H9 (cell line): ENCODE measurements around the gene OR5T3. TPM values are rescaled to one million over a fixed set of nuclear protein-coding genes. Genes with fewer than 3 reads are reported as not detected.

Experiments used
- DNase-seq: peaks from one replicate; pipeline ENCODE4 v3.0.0-alpha.2; 2017
- H2AFZ ChIP-seq: one replicate; pipeline ENCODE4 v1.6.1; 2013; ENCODE audit warnings: mild to moderate bottlenecking, low read length, control low read depth, moderate library complexity
- H2AK5ac ChIP-seq: 2 replicates; pipeline ENCODE4 v1.6.1; 2013; ENCODE audit warnings: low read length, control low read depth, mixed read lengths; ENCODE audit not compliant: insufficient read length
- H2BK120ac ChIP-seq: one replicate; pipeline ENCODE4 v1.6.1; 2013; ENCODE audit warnings: low read depth, mild to moderate bottlenecking, low read length, control low read depth, inconsistent platforms; ENCODE audit not compliant: poor library complexity, severe bottlenecking
- H2BK12ac ChIP-seq: 2 replicates; pipeline ENCODE4 v1.6.1; 2013; ENCODE audit warnings: low read length, control low read depth, mixed read lengths, low read depth; ENCODE audit not compliant: insufficient read length
- H2BK15ac ChIP-seq: 2 replicates; pipeline ENCODE4 v1.6.1; 2013; ENCODE audit warnings: low read depth, low read length, control low read depth
- H2BK20ac ChIP-seq: one replicate; pipeline ENCODE4 v1.6.1; 2013; ENCODE audit warnings: low read depth, mild to moderate bottlenecking, low read length, control low read depth, inconsistent platforms; ENCODE audit not compliant: poor library complexity, severe bottlenecking
- H2BK5ac ChIP-seq: 2 replicates; pipeline ENCODE4 v1.6.1; 2013; ENCODE audit warnings: low read length, control low read depth, mixed read lengths; ENCODE audit not compliant: insufficient read length
- H3K14ac ChIP-seq: 2 replicates; pipeline ENCODE4 v1.6.1; 2013; ENCODE audit warnings: low read length, control low read depth; ENCODE audit not compliant: insufficient read depth
- H3K18ac ChIP-seq: 2 replicates; pipeline ENCODE4 v1.6.1; 2013; ENCODE audit warnings: low read depth, mild to moderate bottlenecking, mixed read lengths, low read length, control low read depth; ENCODE audit not compliant: insufficient read length
- H3K23ac ChIP-seq: 2 replicates; pipeline ENCODE4 v1.6.1; 2013; ENCODE audit warnings: low read length, control low read depth, mixed read lengths, low read depth; ENCODE audit not compliant: insufficient read length
- H3K23me2 ChIP-seq: 2 replicates; pipeline ENCODE4 v1.6.1; 2013; ENCODE audit warnings: low read depth, mild to moderate bottlenecking, mixed read lengths, low read length, control low read depth; ENCODE audit not compliant: insufficient read length, poor library complexity, severe bottlenecking
- H3K27ac ChIP-seq: 2 replicates; pipeline ENCODE4 v1.5.1; 2013; ENCODE audit warnings: low read length, control low read depth, mixed read lengths, low read depth; ENCODE audit not compliant: insufficient read length
- H3K27me3 ChIP-seq: 2 replicates; pipeline ENCODE4 v1.6.1; 2013; ENCODE audit warnings: low read length, control low read depth, inconsistent platforms; ENCODE audit not compliant: insufficient read depth
- H3K4ac ChIP-seq: 2 replicates; pipeline ENCODE4 v1.6.1; 2013; ENCODE audit warnings: low read depth, mild to moderate bottlenecking, control low read depth, inconsistent platforms, low read length, moderate library complexity
- H3K4me1 ChIP-seq: 2 replicates; pipeline ENCODE4 v1.6.1; 2013; ENCODE audit warnings: low read length, control low read depth, inconsistent platforms; ENCODE audit not compliant: insufficient read depth
- H3K4me2 ChIP-seq: 2 replicates; pipeline ENCODE4 v1.6.1; 2013; ENCODE audit warnings: low read length, control low read depth, mixed read lengths; ENCODE audit not compliant: insufficient read length, insufficient read depth
- H3K56ac ChIP-seq: 2 replicates; pipeline ENCODE4 v1.6.1; 2013; ENCODE audit warnings: low read depth, mild to moderate bottlenecking, mixed read lengths, low read length, control low read depth; ENCODE audit not compliant: insufficient read length
- H3K79me1 ChIP-seq: 2 replicates; pipeline ENCODE4 v1.6.1; 2013; ENCODE audit warnings: low read depth, mild to moderate bottlenecking, moderate library complexity, low read length, control low read depth, inconsistent platforms; ENCODE audit not compliant: insufficient read depth, poor library complexity, severe bottlenecking
- H3K79me2 ChIP-seq: 2 replicates; pipeline ENCODE4 v1.6.1; 2013; ENCODE audit warnings: low read length, control low read depth, inconsistent platforms; ENCODE audit not compliant: insufficient read depth
- H3K9ac ChIP-seq: 2 replicates; pipeline ENCODE4 v1.6.1; 2013; ENCODE audit warnings: low read length, control low read depth, mixed read lengths; ENCODE audit not compliant: insufficient read length; ENCODE audit errors: extremely low read depth
- H3K9me3 ChIP-seq: one replicate; pipeline ENCODE4 v1.6.1; 2013; ENCODE audit warnings: low read depth, low read length, inconsistent platforms; ENCODE audit not compliant: control insufficient read depth
- H3T11ph ChIP-seq: one replicate; pipeline ENCODE4 v1.6.1; 2013; ENCODE audit warnings: mild to moderate bottlenecking, low read length, control low read depth, inconsistent platforms
- H4K20me1 ChIP-seq: one replicate; pipeline ENCODE4 v1.6.1; 2013; ENCODE audit not compliant: control insufficient read depth, insufficient read length, insufficient read depth
- H4K5ac ChIP-seq: 2 replicates; pipeline ENCODE4 v1.6.1; 2013; ENCODE audit warnings: low read depth, mild to moderate bottlenecking, mixed read lengths, low read length, control low read depth; ENCODE audit not compliant: insufficient read length
- H4K8ac ChIP-seq: replicated peaks from 2 replicates; pipeline ENCODE4 v1.6.1; 2013; ENCODE audit warnings: low read length, control low read depth, mixed read lengths, low read depth; ENCODE audit not compliant: insufficient read length
- H4K91ac ChIP-seq: 2 replicates; pipeline ENCODE4 v1.6.1; 2013; ENCODE audit warnings: low read depth, mild to moderate bottlenecking, moderate library complexity, mixed read lengths, low read length, control low read depth; ENCODE audit not compliant: insufficient read length
- H3K27ac Mint-ChIP-seq, 3 experiments: 2 replicates in 2 of 3; 3 replicates in 1 of 3; pipeline ENCODE4 v1.8.0; 2020 to 2021; ENCODE audit warnings: mixed read lengths in 3 of 3, mild to moderate bottlenecking in 1 of 3, moderate library complexity in 1 of 3
- H3K27me3 Mint-ChIP-seq: 2 replicates; pipeline ENCODE4 v1.8.0; 2021; ENCODE audit warnings: low read depth, mild to moderate bottlenecking, moderate library complexity, mixed read lengths
- H3K36me3 Mint-ChIP-seq, 3 experiments: 2 replicates in 2 of 3; 3 replicates in 1 of 3; pipeline ENCODE4 v1.8.0; 2020 to 2021; ENCODE audit warnings: low read depth in 3 of 3, mixed read lengths in 3 of 3; ENCODE audit not compliant: insufficient read depth in 1 of 3
- H3K4me1 Mint-ChIP-seq, 2 experiments: 2 replicates each; pipeline ENCODE4 v1.8.0; 2020; ENCODE audit warnings: mixed read lengths in 2 of 2
- H3K4me3 Mint-ChIP-seq, 2 experiments: 2 replicates in 1 of 2; 3 replicates in 1 of 2; pipeline ENCODE4 v1.8.0; 2020 to 2021; ENCODE audit warnings: mild to moderate bottlenecking in 2 of 2, mixed read lengths in 2 of 2, moderate library complexity in 1 of 2
- H3K9me3 Mint-ChIP-seq, 2 experiments: 2 replicates in 1 of 2; 3 replicates in 1 of 2; pipeline ENCODE4 v1.8.0; 2020; ENCODE audit warnings: mild to moderate bottlenecking in 2 of 2, mixed read lengths in 2 of 2, moderate library complexity in 1 of 2
- total RNA-seq: library from RNA; stranded (reverse); gene quantifications from 2 replicates; pipeline ENCODE4 v1.2.1, GENCODE V29; 2021
- TF ChIP-seq, protein P1 (sequence below): fragments of 200-600 bp; sonication (generic); conservative IDR thresholded peaks from 3 replicates; pipeline ENCODE4 v1.8.0; 2021; ENCODE audit warnings: antibody characterized with exemption, mild to moderate bottlenecking

The OR5T3 gene
- total RNA-seq, 1 experiment from 2014 or later = not detected

DNA sequence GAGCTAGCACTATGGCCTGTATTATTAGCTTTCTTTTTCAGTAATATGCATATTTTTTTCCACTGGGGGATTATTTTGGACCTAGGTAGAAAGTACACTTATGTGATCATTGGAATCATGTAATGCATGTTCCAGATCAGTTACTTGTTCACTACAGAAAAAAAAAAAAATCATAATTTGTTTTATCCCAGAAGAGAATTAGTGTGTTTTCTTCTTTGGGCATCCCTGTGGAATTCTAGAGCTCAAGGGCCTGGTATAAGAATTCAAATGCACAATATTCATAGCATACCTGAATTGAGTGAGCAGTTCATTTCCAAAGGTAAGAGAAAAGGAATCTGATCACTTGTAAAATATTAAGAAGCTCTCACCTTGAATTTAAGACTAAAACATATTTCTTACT is 21.8 kb downstream of the OR5T3 start, which contains the start of gene OR5T1:
Gene OR5T1 (plus strand): TSS at position 301 of the 400 bp plus-strand sequence. CDS start 1,485 bp downstream, outside the sequence.
- H3K36me3 Mint-ChIP-seq = no peaks in the 10 kb centered on the region; a peak in 1 of 7 replicates
- no peak within 1 kb of the TSS for H3K4ac ChIP-seq
- H3K56ac ChIP-seq = no peak within 1 kb of the TSS

More for the DNA sequence above, 21.8 kb downstream of the OR5T3 start, which contains the start of gene OR5T1:
- Histone ChIP-seq H3K79me1 (no peaks in the 10 kb centered on the region), H3K18ac (no peak within 1 kb of the TSS), H3K23ac (no peak within 1 kb of the TSS), H3K27me3 (no peaks in the 10 kb centered on the region), H4K91ac (no peak within 1 kb of the TSS), H2BK15ac (no peak within 1 kb of the TSS), H2BK5ac (no peak within 1 kb of the TSS), H3K4me1 (no peaks in the 10 kb centered on the region), H2AFZ (no peak within 1 kb of the TSS), H4K8ac (no peak within 1 kb of the TSS), H3K9ac (no peak within 1 kb of the TSS), H3K9me3 (no peaks in the 10 kb centered on the region), H4K20me1 (no peaks in the 10 kb centered on the region), H2BK12ac (no peak within 1 kb of the TSS), H2BK120ac (no peak within 1 kb of the TSS), H3T11ph (no peak within 1 kb of the TSS), H3K14ac (no peak within 1 kb of the TSS), H3K27ac (no peak within 1 kb of the TSS), H4K5ac (no peak within 1 kb of the TSS), H2BK20ac (no peak within 1 kb of the TSS), H2AK5ac (no peak within 1 kb of the TSS), H3K23me2 (no peaks in the 10 kb centered on the region), H3K4me2 (no peak within 1 kb of the TSS), H3K79me2 (no peaks in the 10 kb centered on the region)
- Mint-ChIP-seq H3K4me1 (no peaks in the 10 kb centered on the region), H3K27me3 (no peaks in the 10 kb centered on the region), H3K9me3 (peaks cover 0 to 12% of the 10 kb centered on the region in 2 experiments; a peak in 3 of 5 replicates), H3K27ac (no peak within 1 kb of the TSS), H3K4me3 (no peak within 1 kb of the TSS)
- no peak for DNase-seq
- TF ChIP-seq, protein P1, sequence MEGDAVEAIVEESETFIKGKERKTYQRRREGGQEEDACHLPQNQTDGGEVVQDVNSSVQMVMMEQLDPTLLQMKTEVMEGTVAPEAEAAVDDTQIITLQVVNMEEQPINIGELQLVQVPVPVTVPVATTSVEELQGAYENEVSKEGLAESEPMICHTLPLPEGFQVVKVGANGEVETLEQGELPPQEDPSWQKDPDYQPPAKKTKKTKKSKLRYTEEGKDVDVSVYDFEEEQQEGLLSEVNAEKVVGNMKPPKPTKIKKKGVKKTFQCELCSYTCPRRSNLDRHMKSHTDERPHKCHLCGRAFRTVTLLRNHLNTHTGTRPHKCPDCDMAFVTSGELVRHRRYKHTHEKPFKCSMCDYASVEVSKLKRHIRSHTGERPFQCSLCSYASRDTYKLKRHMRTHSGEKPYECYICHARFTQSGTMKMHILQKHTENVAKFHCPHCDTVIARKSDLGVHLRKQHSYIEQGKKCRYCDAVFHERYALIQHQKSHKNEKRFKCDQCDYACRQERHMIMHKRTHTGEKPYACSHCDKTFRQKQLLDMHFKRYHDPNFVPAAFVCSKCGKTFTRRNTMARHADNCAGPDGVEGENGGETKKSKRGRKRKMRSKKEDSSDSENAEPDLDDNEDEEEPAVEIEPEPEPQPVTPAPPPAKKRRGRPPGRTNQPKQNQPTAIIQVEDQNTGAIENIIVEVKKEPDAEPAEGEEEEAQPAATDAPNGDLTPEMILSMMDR = no peak
